ENCODE results near the gene EIF3L.

DNA sequence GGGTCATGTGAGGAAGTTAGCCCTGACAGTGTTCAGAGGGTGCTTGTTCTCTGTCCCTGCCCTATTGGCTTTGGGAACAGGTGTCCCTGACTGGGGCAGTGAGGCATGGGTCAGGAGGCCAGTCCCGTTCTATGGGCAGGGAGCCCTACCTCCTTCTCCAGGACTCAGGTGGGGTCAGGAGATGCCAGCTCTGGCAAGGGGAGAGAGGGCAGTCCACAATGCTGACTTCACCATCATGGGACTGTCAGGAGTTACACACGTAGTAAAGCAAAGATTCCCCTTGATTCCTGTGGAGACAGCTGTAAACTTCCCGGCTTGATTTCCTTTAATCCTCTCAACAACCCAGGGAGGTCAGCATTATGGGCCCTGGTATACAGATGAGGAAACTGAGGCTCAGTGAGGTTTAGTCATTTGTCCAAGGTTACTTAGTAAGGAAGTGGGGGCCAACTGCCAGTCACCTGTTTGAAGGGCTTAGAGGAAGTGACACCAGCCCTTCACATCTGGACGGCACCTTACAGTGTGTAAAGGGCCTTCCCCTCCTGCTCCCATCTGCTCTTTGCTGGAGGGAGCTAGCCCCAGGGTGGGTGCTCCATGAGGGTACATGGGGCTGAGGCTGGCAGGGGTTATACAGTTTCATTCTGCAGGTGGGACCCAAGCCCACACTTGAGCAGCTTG lies 68.8 kb downstream of the EIF3L start:
- TF ChIP-seq, protein P1, sequence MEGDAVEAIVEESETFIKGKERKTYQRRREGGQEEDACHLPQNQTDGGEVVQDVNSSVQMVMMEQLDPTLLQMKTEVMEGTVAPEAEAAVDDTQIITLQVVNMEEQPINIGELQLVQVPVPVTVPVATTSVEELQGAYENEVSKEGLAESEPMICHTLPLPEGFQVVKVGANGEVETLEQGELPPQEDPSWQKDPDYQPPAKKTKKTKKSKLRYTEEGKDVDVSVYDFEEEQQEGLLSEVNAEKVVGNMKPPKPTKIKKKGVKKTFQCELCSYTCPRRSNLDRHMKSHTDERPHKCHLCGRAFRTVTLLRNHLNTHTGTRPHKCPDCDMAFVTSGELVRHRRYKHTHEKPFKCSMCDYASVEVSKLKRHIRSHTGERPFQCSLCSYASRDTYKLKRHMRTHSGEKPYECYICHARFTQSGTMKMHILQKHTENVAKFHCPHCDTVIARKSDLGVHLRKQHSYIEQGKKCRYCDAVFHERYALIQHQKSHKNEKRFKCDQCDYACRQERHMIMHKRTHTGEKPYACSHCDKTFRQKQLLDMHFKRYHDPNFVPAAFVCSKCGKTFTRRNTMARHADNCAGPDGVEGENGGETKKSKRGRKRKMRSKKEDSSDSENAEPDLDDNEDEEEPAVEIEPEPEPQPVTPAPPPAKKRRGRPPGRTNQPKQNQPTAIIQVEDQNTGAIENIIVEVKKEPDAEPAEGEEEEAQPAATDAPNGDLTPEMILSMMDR (IDR thresholded peaks at IDR 0.05) = no peak
- TF ChIP-seq TCF12 (IDR thresholded peaks at IDR 0.05) (no peak), PBX3 (IDR thresholded peaks at IDR 0.05) (no peak), REST (IDR thresholded peaks at IDR 0.05; ENCODE audit: low read depth, low read length) (no peak), TAF1 (IDR thresholded peaks at IDR 0.05; ENCODE audit: borderline replicate concordance, low read depth, low read length) (no peak), MXI1 (IDR thresholded peaks at IDR 0.05; ENCODE audit: low read depth, low read length) (no peak), NRF1 (IDR thresholded peaks at IDR 0.05; ENCODE audit: low read depth, low read length) (no peak), USF2 (IDR thresholded peaks at IDR 0.05; ENCODE audit: borderline replicate concordance, low read depth, low read length) (no peak), RAD21 (IDR thresholded peaks at IDR 0.05; ENCODE audit: low read length) (no peak), NFIC (IDR thresholded peaks at IDR 0.05; ENCODE audit: borderline replicate concordance) (no peak), EZH2phosphoT487 (IDR thresholded peaks at IDR 0.05; ENCODE audit: borderline replicate concordance, low read depth) (no peak), CHD2 (IDR thresholded peaks at IDR 0.05; ENCODE audit: low read length, partially characterized antibody) (no peak)

Data from SK-N-SH (cell line).